AML-193 (cell line): ENCODE measurements around the gene TOMM20.

Experiments used
- DNase-seq, 2 experiments: peaks; one replicate each; lab custom pipeline; 2025; lab: John Stamatoyannopoulos, UW

TOMM20 gene

DNA sequence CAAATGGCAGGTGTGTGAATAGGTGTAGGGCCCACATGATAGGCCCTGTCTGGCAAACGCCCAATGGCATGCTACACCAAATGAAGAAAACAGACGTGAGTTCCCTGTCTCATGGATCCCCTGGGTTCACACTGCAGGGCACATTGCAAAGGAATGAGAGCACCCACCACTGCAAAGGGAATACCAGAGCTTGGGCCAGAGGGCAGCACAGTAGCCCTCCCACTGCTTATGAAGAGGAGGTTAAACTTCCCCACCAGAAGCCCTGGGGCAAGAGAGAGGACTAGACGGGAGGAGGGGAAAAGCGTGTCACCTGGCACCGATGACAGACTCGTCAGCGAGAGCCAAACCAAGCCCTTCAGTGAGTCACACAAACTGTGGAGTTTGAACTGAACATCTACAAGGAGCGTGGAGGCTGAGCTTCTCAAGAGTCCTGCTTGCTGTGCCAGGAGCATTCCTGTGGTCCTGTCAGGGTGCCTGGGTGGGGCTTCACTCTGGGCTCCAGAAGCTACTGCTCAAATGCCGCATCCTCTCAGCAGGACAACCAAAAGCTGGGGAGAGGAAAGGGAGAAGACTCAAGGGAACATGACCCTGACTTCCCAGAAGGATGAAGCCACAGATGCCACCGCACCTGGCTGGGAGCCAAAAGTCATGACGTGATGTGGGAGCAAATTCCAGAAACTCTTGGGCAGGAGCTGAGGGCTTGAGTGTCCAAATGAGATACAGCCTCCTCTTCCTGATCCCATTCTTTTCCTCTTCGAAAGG, 61.1 kb downstream of the TOMM20 start:
- peak; percentile 70 to 77 for DNase-seq

DNA sequence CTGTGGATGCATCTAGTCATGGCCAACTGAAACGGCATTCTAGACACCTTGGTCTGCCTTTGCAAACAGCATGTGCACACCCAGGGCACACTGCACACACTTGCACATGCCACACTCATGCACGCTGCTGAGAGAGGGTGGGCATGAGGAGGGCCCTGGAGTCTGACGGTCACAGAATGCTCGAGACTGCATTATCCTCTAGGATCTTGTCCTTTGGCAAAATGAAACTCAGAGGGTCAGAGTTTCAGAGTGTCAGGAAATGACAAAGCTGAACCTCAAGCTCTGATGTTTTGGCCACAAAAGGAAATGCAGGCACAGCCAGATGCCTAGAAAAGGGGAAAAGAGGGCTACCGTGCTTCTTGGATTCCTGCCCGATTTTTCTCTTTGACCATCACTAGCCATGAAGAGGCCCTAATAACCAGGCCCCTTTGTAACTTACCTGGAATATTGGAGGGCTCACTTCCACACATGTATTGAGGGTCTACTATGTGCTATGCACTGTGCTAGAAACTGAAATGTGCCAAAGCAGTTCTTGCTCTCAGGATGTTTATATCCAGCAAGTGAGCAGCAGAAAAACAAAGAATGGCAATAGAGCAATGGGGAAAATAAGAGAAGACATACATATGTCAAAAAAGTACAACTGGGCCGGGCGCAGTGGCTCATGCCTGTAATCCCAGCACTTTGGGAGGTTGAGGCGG, 65.4 kb downstream of the TOMM20 start:
- DNase-seq: peak; percentile 80 to 83

DNA sequence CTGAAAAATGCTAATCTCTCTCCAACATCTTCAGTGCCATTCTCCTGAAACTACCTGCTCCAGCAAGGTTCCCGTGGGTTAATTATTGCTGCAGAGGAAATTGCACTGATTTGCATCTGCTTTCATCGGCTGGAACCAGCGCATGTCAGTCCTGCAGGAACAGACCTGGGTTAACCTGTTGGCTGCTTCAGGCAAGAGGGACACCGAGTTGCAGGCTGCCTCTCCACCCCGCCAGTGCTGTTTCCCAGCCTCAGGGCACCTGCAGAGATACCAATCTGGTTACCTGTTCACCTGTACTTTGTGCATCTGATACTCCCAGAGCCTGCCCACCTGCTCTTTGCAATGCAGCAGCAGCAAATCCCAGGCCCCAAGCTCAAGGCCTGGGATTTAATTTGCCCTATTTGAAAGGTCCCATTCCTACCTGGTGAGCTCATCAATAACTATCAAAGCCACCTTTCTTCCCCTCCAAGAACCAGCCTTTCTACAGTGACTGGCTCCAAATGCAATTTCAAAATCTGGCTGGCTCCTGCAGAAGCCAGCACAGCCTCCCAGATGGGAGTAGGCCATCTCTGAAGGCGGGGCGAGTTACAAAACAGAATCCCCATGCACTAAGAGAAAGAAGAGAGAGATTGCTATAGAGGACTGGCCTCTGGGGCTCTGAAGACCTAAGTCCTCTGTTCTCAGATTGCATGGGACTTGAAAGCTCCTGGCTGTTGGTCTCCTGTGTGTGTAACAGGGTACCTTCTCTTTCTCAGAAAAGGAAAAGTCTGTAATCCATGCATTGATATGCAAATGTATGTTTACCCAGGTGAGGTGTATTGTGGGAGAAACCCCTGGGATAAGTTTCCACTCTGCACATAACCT, 67.8 kb downstream of the TOMM20 start:
- DNase-seq: no peak
